Measurements from ENCODE around the gene ELK3.

Gene ELK3

GRCh38 chr12:96258104-96258961 lies 64.2 kb downstream of the ELK3 start:
- DNase-seq = no peak

- peak in 1 of 2 donors; percentile 36 for DNase-seq
Observed at GRCh38 chr12:96260231-96260630, 66.1 kb downstream of the ELK3 start.

GRCh38 chr12:96260644-96261043 lies 66.5 kb downstream of the ELK3 start:
- DNase-seq = no peak

DNA sequence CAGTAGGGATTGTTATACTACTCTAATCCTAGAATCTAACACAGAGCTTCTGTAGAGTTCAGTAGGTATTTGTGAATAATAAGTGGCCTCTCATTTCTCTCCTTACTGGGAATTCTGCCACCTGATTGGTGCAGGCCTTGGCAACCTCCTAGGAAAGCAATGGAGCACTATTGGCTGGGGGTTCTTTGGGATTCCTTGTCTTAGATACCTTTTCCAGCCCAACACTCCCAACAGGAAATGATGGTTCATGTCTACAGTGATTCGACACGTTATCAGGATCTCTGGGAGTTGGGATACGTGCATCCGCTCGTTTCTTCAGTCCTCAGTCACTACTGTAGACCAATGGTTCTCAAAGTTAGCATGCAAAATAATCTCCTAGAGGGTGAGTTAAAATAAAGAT lies 67.4 kb downstream of the ELK3 start:
- no peak for DNase-seq

DNA sequence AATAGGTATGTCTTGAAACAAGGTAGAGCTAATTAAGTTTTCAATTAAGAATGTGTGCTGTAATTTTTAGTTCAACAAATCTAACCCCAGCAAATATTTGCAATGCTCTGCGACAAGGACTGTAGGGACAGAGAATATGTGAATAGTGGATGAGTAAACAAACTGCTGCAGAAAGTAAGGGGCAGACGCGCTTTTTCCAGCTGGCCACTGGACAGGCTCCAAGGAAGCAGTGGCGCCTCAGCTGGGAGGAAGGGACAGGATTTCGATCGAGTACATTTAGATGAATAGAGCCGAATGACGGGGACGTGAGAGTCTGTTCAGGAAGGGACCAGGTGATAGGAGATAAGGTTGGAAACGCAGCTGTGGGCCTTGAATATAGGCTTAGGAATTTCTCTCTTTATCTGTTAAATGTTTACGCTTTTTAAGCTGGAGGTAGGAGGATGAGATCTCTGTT lies 69.3 kb downstream of the ELK3 start:
- no peak for DNase-seq

DNA sequence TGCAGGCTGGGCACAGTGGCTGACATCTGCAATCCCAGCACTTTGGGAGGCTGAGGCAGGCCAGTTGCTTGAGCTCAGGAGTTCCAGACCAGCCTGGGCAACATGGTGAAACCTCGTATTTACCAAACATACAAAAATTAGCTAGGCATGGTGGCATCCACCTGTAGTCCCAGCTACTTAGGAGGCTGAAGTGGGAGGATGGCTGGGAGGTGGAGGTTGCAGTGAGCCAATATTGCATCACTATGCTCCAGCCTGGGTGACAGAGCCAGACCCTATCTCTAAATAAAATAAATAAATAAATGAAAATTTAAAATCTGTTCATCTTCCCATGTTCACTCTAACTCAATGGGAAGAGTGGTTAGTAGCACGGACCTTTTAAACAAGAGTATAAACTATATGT lies 71.2 kb downstream of the ELK3 start:
- DNase-seq = no peak

DNA sequence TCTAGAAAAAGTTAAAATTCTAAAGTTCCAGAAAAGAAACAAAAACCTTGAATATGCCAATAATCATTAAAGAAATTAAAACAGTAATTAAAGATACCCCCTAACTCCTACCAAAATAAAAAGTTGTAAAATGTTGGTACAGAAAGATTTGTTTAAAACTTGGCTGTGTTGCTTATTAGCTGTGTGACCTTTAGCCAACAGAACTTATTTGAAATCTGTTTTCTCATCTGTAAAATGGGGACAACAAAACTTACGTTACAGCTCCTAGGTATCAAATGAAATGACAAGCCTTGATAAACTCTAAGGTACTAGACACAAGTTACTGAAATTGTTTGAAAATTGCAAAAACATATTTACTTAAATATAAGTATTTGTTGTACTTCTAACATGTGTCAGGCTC lies 71.7 kb downstream of the ELK3 start:
- DNase-seq = no peak

- DNase-seq = no peak
Observed at GRCh38 chr12:96266238-96266637, 72.1 kb downstream of the ELK3 start.

- DNase-seq = no peak
Observed at GRCh38 chr12:96271469-96272199, 77.5 kb downstream of the ELK3 start.

DNA sequence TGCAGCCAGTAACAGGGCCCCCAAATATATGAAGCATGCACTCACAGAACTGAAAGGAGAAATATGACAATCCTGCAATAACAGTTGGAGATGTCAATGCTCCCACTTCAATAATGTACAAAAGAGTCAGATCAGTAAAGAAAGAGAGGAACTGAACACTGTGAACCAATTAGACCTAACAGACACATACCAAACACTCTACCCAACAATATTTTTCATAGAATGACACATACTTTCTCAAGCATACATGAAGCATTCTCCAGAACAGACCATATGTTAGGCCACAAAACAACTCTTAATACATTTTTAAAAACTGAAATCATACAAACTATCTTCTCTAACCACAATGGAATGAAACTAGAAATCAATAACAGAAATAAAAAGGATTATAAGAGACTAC lies 80.2 kb downstream of the ELK3 start:
- DNase-seq = no peak

GRCh38 chr12:96285158-96285557 lies 91.0 kb downstream of the ELK3 start:
- DNase-seq = no peak

- DNase-seq = no peak
Observed at GRCh38 chr12:96289067-96289466, 94.9 kb downstream of the ELK3 start.

GRCh38 chr12:96293093-96293492 lies 98.9 kb downstream of the ELK3 start:
- no peak for DNase-seq

DNA sequence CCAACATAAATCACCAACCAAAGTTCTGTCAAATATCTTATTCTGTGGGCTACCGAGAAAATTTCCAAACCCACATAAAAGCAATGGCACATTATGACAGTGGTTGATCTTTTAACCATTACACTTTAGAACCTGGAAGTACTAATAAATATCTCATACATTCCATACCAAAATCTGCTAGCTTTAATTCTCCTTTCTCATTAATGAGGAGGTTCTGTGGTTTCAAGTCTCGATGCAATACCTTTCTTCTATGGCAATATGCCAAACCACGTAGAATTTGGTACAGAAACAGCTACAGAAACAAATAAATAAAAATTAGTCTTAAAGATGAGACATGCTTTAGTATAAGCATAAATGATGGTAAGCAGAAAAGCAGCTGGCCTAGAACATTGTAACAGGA lies 100.7 kb downstream of the ELK3 start:
- DNase-seq = no peak

- DNase-seq = no peak
Observed at GRCh38 chr12:96295532-96296160, 101.5 kb downstream of the ELK3 start.

GRCh38 chr12:96297504-96297903 lies 103.3 kb downstream of the ELK3 start:
- DNase-seq = no peak

GRCh38 chr12:96300064-96300463 lies 105.9 kb downstream of the ELK3 start:
- DNase-seq = no peak

DNA sequence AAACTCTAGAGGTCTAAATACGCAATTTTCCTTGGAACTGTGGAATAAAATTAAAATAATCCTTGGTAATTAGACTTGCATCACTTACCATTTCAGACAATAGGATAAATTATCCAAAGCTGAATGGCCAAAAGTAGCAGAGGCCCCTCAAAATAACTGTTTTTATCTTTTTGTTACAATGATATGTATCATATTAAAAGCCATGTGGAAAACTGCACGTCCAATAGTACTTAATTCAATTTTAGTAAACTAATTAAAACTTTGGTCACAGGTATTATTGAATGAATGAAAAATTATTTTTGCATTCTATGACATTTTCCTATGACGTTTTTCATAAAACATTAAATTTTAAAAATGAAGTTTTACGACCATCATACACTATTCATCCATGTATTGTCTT lies 107.6 kb downstream of the ELK3 start:
- no peak for DNase-seq

DNA sequence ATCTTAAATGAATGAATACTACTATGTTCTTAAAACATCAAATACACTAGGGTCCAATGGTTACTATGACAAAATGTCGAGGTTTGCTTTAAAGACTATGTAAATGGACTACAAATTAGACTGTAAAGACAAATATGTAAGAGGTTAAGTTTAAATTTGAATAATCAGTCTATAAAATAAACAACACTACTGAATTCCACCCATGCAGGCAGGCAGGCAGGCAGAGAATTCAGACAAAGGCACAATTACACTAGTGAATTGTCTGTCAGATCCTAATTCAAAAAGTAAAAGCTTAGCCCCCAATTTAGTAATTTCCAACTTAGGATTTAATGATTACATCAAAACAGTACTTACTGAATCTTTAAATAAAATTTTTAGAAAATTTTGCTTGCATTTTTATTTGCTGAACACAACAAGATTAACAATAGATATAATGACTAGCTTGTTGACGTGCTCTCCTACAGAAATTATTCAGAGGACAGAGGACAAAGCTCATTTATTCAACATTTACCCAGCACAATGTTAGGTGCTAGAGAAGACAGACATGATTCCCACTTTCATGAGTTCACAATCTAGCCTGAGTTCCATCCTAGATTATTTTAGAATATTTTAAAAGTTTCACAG lies 108.6 kb downstream of the ELK3 start:
- DNase-seq = no peak

DNA sequence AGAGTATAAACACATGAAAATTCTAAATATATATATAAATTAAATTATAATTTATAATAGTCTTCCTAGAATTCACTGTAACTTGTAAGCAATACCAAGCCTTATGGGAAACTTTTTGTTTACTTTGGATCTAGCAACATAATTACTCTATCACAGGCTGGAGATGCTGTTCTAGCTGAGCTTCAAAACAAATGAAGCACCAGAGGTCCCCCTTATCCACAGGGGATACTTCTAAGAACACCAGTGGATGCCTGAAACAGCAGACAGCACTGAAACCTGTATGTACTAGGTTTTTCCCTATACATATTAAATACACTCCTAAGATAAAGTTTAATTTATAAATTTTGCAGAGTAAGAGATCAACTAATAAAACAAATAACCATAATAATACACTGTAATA lies 109.5 kb downstream of the ELK3 start:
- DNase-seq = no peak

DNA sequence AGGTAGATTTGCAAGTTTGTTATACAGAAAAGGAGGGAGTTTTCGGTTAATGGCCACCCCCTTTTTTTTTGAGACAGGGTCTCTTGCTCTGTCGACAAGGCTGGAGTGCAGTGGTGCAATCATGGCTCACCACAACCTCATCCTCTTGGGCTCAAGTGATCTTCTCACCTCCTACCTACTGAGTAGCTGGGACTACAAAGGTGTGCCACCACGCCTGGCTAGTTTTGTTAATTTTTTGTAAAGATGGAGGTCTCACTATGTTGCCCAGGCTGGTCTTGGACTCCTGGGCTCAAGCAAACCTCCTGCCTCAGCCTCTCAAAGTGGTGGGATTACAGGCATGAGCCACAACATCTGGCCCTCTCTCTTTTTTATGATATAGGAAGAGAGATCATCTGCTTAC lies 111.5 kb downstream of the ELK3 start:
- DNase-seq = no peak

DNA sequence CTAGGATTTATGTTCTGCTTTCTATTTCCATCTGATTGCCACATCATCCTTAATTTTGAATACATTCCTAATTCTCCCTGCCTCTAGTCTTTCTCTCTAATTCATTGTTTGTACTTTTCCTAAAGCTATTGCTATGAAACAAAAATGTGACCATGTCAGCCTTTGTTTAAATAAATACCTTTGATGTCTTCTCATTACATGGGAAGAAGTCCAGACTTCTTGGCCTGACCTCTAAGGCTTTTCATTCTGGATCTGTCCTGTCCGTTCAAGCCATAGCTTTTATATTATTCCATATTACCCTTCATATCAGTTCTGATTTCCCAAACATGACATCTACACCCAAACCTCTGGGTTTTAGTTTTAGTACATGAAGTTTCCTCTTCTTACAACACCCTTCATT lies 114.7 kb downstream of the ELK3 start:
- no peak for DNase-seq

DNA sequence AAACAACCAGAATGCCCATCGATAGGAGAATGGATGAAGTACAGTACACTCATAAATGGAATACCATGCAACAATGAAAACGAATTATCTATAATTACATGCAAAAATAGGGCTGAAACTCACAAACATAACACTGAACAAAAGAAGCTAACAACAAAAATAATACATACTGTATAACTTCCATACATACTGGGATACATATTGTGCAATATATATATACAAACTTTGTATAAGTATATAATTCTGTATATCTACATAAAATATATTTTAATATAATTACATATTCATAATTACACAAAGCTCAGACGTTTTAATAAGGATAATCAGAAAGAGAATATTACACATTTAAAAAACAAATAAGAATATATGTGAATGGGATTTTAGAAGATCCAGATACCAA lies 115.9 kb downstream of the ELK3 start:
- no peak for DNase-seq
